ENCODE data around the gene SBF1. TPM values are rescaled to one million over a fixed set of nuclear protein-coding genes. Genes with fewer than 3 reads are reported as not detected.

Gene SBF1
- total RNA-seq, 3 donors from 2014 or later = 30.6 to 33.1 (median 30.6) TPM

DNA sequence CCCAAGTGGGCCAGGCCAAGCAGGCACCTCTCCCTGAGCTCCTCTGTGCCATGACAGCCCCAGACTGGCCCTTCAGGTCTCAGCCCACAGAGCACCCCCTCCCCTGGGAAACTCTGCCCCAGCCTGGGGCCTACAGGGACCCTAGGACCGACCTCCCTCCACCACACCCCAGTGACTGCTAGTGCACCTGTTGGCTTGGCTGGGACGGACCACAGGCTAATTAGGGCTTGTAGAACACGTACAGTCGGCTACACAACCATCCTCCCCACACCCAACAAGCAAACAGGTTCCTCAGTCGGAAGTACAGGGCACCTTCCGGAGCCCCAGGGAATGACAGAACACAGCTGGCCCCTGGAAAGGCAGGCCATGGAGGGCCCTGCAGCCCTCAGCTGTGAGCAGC, 4.3 kb downstream of the SBF1 start:
- Histone ChIP-seq H3K4me3 (peak overlapping the region in 1 of 3 donors; percentile 41), H3K4me1 (peaks cover 16 to 45% of the 10 kb centered on the region in 2 donors), H3K9me3 (no peaks in the 10 kb centered on the region), H3K27me3 (no peaks in the 10 kb centered on the region), H3K36me3 (no peaks in the 10 kb centered on the region), H3K27ac (peak overlapping the region; percentile 15 to 29)
- DNase-seq (ENCODE audit: low spot score in 2 of 2) = no peak
- TF ChIP-seq, protein P1, sequence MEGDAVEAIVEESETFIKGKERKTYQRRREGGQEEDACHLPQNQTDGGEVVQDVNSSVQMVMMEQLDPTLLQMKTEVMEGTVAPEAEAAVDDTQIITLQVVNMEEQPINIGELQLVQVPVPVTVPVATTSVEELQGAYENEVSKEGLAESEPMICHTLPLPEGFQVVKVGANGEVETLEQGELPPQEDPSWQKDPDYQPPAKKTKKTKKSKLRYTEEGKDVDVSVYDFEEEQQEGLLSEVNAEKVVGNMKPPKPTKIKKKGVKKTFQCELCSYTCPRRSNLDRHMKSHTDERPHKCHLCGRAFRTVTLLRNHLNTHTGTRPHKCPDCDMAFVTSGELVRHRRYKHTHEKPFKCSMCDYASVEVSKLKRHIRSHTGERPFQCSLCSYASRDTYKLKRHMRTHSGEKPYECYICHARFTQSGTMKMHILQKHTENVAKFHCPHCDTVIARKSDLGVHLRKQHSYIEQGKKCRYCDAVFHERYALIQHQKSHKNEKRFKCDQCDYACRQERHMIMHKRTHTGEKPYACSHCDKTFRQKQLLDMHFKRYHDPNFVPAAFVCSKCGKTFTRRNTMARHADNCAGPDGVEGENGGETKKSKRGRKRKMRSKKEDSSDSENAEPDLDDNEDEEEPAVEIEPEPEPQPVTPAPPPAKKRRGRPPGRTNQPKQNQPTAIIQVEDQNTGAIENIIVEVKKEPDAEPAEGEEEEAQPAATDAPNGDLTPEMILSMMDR (IDR thresholded peaks at IDR 0.05) = no peak
- TF ChIP-seq POLR2AphosphoS5 (IDR thresholded peaks at IDR 0.05) = no peak
- no peak for TF ChIP-seq POLR2A (IDR thresholded peaks at IDR 0.05)
- intact Hi-C loops (cut with DNase I; ENCODE audit: low total_unique reads) = no loop called here

DNA sequence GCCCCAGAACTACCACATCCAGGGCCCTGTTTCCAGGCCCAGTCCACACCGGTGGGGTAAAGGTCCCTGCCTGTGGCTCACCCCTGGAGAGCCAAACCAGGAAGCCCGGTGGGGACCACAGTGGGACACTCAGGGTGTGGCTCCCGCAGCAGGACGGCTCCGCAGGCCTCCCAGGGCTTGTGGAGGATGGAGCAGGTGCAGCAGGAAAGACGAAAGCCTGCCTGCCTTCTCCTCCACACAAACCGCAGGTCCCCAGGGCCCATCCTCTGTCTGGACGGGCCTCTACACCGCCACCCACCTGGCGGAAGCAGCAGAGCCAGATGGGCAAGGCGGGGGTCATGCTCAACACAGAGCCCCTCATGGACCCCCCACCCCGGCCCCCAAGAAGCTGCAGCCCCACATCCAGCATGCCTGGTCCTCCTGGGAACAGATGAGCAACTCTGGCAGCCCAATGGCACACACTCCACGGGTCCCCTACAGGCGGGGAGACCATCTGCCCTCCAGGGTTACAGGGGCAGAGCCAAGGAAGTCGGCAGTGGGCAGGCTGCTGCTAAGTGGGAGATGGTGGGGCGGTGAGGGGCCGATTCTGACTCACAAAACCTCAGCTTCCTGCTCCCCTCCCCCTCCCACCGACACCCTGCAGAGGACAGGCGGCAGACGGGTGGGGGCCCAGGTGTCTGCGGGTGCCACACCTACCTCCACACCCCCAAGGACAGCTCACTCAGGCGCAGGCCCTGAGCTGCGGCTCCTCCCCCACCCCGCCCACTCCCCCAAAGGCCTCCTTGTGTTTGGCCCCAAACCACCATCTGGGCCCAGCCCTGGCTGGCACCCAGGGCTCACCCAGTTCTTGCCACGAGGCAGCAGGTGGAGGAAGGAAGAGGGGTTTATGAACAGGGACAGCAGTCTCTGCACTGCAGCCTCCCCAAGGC, 5.2 kb downstream of the SBF1 start:
- peak in 1 of 2 donors; percentile 67 for DNase-seq (ENCODE audit: low spot score in 2 of 2)
- TF ChIP-seq, protein P1 (IDR thresholded peaks at IDR 0.05) = no peak
- TF ChIP-seq POLR2A (IDR thresholded peaks at IDR 0.05) (no peak), POLR2AphosphoS5 (IDR thresholded peaks at IDR 0.05) (no peak)
- Histone ChIP-seq H3K9me3 (no peaks in the 10 kb centered on the region), H3K27ac (peak overlapping the region; percentile 15 to 29), H3K36me3 (peaks cover 4% of the 10 kb centered on the region), H3K4me1 (peaks cover 16 to 45% of the 10 kb centered on the region in 2 donors), H3K27me3 (no peaks in the 10 kb centered on the region), H3K4me3 (peak overlapping the region in 1 of 3 donors; percentile 41)
- intact Hi-C loops (cut with DNase I; ENCODE audit: low total_unique reads) = no loop called here

DNA sequence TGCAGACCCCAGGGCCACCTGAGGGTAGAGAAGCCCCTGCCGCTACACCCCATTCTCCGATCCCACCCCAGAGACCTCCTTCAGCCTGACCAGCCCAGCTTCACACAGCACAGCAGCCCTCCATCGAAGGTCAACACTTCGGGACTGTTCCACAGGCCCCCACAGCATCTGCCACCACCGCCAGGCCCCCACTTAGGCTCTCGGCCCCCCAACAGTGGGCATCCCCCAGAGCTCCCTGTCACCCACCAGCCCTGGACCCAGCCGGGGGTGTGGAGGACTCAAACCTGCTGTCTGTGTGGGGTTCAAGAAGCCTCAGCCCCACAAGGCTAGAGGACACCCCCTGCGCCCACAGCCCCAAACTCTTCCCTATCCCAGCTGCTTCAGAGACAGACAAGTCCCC, 6.2 kb downstream of the SBF1 start:
- peaks cover 16 to 42% of the 10 kb centered on the region in 2 donors for H3K4me1 ChIP-seq

DNA sequence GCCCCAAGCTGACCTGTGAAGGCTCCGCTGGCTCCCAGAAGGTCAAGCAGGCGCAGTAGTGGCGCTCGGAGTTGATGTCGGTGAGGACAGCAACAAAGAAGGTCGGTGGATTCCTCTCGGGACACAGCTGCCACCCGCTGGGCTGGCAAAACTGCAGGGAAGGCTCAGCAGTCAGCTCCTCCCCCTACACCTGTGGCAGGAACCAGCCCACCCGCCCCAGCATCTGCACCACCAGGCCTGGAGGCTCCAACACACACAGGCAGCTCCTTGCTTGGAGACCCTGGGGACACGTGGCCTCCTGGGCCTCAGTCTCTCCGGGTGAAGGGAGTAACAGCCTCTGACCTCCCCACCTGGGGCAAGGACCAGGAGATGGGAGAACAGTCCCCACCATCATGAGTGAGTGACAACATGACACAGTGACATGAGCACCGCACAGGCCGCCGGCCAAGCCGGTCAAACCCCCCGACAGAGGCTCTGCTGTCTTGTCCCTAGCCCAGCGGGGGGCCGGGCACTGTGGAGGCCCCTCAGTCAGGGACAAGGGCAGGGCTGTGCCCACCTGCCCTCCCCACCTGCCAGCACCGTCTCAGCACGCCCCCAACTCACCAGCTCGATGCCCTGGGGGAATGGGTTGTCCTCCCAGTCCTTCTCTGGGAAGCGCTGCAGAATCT, 6.9 kb downstream of the SBF1 start:
- intact Hi-C loops (cut with DNase I; ENCODE audit: low total_unique reads) = no loop called here
- DNase-seq (ENCODE audit: low spot score in 2 of 2) = no peak
- Histone ChIP-seq H3K4me3 (no peak overlapping the region), H3K4me1 (peaks cover 14 to 35% of the 10 kb centered on the region in 2 donors), H3K9me3 (no peaks in the 10 kb centered on the region), H3K27ac (no peak overlapping the region), H3K36me3 (peaks cover 14% of the 10 kb centered on the region), H3K27me3 (no peaks in the 10 kb centered on the region)
- TF ChIP-seq, protein P1 (IDR thresholded peaks at IDR 0.05) = no peak
- no peak for TF ChIP-seq POLR2AphosphoS5 (IDR thresholded peaks at IDR 0.05)
- no peak for TF ChIP-seq POLR2A (IDR thresholded peaks at IDR 0.05)

More for the DNA sequence above, 6.2 kb downstream of the SBF1 start:
- no peak overlapping the region for H3K4me3 ChIP-seq
- intact Hi-C loops (cut with DNase I; ENCODE audit: low total_unique reads) = no loop called here
- no peak for DNase-seq (ENCODE audit: low spot score in 2 of 2)
- H3K36me3 ChIP-seq = peaks cover 10% of the 10 kb centered on the region
- TF ChIP-seq, protein P1 (IDR thresholded peaks at IDR 0.05) = no peak
- TF ChIP-seq POLR2A (IDR thresholded peaks at IDR 0.05) (no peak), POLR2AphosphoS5 (IDR thresholded peaks at IDR 0.05) (no peak)
- H3K9me3 ChIP-seq = no peaks in the 10 kb centered on the region
- H3K27me3 ChIP-seq = no peaks in the 10 kb centered on the region
- no peak overlapping the region for H3K27ac ChIP-seq

DNA sequence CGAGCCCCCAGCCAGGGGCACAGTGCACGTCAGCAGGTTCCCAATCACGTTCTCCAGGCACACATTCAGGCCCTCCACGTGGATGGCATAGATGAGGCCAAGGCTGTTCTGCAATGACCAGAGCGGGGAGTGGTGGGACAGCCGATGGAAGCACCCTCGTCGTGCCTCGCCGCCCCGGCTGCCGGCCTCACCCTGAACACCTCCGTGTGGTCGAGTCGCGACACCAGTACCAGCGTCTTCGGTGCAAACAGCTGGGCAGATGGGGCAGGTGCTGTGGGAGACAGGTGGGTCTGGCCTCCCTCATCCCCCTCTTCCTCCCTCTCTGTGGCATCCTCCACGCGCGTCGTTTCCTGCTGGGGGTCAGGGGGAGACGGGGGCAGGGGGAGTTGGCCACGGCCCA, 7.5 kb downstream of the SBF1 start:
- Histone ChIP-seq H3K4me3 (no peak overlapping the region), H3K4me1 (peaks cover 8 to 29% of the 10 kb centered on the region in 2 donors), H3K27ac (no peak overlapping the region), H3K27me3 (no peaks in the 10 kb centered on the region), H3K9me3 (no peaks in the 10 kb centered on the region), H3K36me3 (peaks cover 17% of the 10 kb centered on the region)
- intact Hi-C loops (cut with DNase I; ENCODE audit: low total_unique reads) = no loop called here
- no peak for TF ChIP-seq POLR2A (IDR thresholded peaks at IDR 0.05)
- no peak for TF ChIP-seq POLR2AphosphoS5 (IDR thresholded peaks at IDR 0.05)
- TF ChIP-seq, protein P1 (IDR thresholded peaks at IDR 0.05) = no peak
- DNase-seq (ENCODE audit: low spot score in 2 of 2) = no peak
